NCI-H1694 treated with DMSO at 0.1 percent for 48 hours (cell line): ENCODE measurements around the gene GPR146.

Experiments used
- DNase-seq: peaks from one replicate; lab custom pipeline; 2025; lab: John Stamatoyannopoulos, UW

Gene GPR146

GRCh38 chr7:1043552-1044188 is 676 bp upstream of the GPR146 start:
- DNase-seq, result no peak

GRCh38 chr7:1045069-1046063 is 1.0 kb downstream of the GPR146 start:
- no peak for DNase-seq

GRCh38 chr7:1046722-1047679 is 2.7 kb downstream of the GPR146 start:
- no peak for DNase-seq

- DNase-seq, result no peak
Measured at GRCh38 chr7:1049006-1049741, 4.8 kb downstream of the GPR146 start.

- DNase-seq, result no peak
Measured at GRCh38 chr7:1049801-1050200, 5.5 kb downstream of the GPR146 start.

- DNase-seq, result no peak
Measured at GRCh38 chr7:1050254-1050906, 6.0 kb downstream of the GPR146 start.

GRCh38 chr7:1050956-1051690 is 6.8 kb downstream of the GPR146 start:
- DNase-seq, result no peak

GRCh38 chr7:1052031-1052818 is 7.9 kb downstream of the GPR146 start:
- DNase-seq, result no peak

GRCh38 chr7:1053002-1053411 is 8.7 kb downstream of the GPR146 start:
- DNase-seq, result no peak

GRCh38 chr7:1053816-1054370 is 9.5 kb downstream of the GPR146 start:
- DNase-seq, result no peak

- no peak for DNase-seq
Measured at GRCh38 chr7:1054438-1054837, 10.1 kb downstream of the GPR146 start.

- peak; percentile 61 for DNase-seq
Measured at GRCh38 chr7:1054861-1055450, 10.6 kb downstream of the GPR146 start.

GRCh38 chr7:1055491-1055955 is 11.2 kb downstream of the GPR146 start:
- no peak for DNase-seq

- peak; percentile 33 for DNase-seq
Measured at GRCh38 chr7:1055956-1056784, 11.8 kb downstream of the GPR146 start.

- DNase-seq, result no peak
Measured at GRCh38 chr7:1056785-1057410, 12.6 kb downstream of the GPR146 start.

- DNase-seq, result peak; percentile 29
Measured at GRCh38 chr7:1057416-1058291, 13.3 kb downstream of the GPR146 start.
